Pulmonary artery endothelial cell (primary cell): ENCODE results near the gene LRRC27. TPM values are rescaled to one million over a fixed set of nuclear protein-coding genes. Genes with fewer than 3 reads are reported as not detected.

Experiments used
- DNase-seq: peaks from one replicate; pipeline ENCODE4 v3.0.0-alpha.2; 2011; ENCODE audit warnings: low read depth, low spot score
- total RNA-seq: library from RNA; depleted of rRNA; stranded (reverse); fragments of >200 nt; gene quantifications from 2 replicates; pipeline ENCODE4 v1.2.3, GENCODE V29; 2014

Gene LRRC27
- total RNA-seq, 1 donor from 2014 or later, result 9.3 TPM

DNA sequence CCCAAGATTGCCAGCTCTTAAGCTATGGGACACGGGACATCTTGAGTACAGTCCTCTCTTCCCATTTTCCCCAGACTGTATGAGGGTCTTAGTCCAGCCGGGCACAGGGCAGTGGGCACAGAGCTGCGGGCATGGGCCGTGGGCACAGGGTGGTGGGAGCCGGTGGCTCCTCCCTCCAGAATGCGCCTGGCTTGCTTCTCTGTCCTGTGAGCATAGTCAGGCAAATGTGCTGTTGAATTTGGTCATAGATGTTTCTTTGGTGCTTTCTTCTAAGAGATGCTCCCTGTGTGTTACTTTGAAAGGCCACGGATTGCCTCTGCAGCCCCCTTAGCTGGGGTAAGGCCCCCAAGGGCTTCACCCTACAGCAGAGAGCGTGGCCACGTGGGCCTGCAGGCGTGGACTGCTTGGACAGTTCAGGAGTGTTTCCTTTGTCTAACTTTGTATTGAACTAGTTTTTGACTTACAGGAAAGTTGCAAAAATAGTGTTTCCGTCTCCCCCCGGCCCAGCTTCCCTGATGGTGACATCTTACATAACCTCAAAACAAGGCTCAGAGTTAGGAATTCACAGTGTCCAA lies 24.7 kb downstream of the LRRC27 start:
- DNase-seq, result no peak

DNA sequence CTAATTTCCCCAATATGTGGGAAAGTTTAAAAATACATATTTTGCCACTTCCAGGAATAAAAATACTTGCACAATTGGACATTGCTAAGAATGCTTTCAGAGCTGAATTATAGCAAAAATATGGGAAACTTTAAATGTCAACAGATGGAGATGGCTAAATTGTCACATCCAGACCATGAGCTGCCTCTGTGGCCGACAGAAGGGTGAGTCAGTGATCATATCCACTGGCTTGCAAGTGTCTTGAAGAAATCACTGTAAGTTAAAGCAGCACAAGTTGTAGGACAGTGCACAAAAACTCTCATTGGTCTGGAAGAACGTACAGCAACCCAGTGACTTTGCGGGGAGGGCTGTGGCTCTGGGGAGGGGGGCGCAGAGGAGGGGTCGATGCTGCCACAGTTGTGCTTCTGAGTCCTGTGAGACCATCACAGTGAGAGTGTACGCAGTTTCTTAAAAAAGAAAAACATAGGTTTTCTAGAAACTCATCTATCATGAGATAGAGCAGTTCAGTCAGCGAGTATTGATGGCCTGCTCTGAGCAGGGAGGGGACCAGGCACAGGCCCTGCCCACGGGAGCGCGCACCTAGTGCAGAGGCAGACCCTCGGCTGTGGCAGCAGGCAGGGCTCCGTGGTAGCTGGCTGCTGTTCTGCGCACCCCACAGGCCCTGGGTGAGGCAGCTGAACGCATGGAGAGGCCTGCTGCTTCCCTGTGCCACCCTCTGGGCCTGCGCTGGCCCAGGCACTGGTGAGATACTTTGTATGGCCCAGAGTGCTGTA lies 25.5 kb downstream of the LRRC27 start:
- no peak for DNase-seq

DNA sequence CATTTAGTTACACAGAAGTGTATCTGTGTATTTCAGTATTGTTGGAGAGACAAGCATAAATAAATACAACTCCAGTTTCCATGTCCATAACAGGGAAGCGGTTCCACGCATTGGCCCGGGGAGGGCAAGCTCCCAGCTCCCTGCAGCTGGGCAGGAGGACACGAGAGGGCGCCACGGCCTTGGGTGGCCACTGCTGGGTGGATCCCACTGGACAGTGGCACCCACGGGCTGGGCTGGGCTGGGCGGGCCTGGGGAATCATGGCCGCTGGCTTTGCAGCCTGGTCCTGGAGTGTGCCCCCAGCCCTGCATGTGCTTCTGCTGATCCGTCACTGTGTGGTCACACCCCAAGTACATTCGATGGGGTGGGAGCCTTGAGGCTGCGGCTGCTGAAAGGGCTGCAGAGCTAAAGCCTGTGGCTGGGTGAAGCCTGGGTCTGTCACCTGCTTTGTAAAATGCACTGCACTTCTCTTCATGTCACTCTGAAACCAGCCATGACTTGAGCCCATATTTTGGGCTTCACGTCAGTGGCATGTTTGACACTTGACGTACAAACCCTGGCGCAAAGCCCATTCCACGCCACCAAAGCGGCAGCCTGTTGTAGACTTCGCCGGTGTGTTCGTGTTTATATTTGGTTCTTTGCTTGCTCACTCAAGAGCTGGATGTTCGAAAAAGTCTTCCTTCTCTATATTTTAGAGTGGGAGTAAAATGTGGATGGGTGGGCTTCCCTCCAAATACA lies 27.5 kb downstream of the LRRC27 start:
- DNase-seq, result no peak

GRCh38 chr10:132360766-132361447 lies 28.9 kb downstream of the LRRC27 start:
- no peak for DNase-seq

DNA sequence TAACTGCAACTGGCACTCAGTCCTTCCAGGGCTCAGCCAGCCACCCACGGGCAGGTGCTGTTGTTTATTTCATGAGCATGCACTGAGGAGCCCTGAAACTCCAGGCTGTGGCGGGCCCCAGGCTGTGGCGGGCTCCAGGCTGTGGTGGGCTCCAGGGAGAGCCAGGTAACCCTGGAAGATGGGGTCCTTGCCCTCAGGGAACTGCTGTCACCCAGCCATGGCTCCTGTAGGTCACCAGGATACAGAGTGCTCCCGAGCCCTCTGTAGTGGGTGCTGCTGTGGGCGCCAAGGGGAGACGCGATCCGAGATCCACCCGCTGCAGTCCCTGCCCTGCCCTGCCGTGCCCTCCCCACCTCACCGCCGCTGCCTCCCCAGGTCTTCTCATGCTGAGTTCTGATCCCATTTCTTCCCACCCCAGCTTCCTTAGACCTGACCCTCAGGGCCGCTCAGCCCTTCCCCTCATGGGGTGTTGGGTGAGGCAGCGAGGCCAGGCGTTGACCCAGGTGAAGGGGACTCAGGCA lies 29.6 kb downstream of the LRRC27 start:
- no peak for DNase-seq

DNA sequence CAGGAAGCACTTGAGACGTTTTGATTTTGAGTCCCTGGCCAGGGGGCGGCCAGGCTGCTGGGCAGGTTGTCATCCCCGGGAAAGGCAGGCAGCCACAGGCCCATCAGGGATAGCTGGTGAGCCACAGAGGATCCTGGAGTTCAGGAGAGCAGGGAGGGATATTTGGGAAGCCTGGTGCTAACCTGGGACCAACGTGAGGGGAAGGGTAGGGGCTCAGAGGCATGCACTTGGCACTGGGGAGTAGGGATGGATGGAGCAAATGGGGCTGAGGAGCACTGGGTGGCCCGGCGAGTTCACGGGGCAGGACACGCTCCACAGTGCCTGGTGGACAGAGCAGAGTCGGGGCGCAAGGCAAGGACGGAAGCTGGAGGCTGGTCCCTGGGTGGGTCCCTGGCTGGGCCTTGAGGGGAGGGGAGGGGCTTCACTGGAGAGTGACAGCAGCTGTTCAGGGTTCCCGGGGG lies 30.2 kb downstream of the LRRC27 start:
- no peak for DNase-seq

DNA sequence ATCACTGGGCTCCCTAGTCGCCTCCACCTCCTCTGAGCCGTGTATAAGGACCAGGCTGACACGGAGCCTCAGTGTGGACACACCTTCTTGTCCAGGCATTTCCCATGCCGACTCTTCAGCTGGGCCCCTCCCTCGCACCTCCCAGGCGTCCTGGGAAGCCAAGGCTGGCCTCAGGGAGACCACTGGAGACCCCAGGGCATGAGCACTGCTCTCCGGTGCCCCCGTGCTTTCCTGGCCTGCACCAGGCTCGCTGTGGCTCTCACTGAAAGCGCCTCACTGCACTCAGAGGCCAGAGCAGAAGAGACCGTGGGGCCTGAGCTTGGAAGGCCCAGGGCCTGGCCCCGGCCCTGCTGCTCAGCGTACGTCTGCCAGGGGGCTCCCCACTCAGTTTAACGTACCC lies 31.4 kb downstream of the LRRC27 start:
- DNase-seq, result no peak

DNA sequence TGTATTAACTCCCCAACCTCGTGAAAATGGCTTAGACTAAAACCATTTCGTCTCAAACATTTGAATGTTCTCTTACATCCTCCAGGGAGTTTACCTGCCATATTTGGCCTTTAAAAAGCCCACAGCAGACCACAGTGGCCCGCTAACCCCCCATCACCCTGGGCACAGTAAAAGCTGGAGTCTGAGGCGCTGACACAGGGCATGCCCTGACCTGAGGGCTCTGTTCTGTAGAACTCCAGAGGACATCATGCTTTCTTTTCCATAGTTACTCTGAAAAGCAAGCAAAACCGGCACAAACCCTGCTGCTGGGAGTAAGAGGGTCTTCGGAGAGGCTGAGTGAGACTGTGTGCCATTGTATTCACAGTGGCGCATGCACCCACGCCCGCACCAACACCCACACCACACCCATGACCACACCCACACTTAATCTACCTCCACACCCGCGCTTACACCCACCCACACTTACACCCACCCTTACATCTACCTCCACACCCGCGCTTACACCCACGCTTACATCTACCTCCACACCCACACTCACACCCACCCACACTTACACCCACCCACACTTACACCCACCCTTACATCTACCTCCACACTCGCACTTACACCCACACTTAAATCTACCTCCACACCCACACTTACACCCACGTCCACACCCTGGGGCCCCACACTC lies 32.1 kb downstream of the LRRC27 start:
- peak; percentile 49 for DNase-seq

DNA sequence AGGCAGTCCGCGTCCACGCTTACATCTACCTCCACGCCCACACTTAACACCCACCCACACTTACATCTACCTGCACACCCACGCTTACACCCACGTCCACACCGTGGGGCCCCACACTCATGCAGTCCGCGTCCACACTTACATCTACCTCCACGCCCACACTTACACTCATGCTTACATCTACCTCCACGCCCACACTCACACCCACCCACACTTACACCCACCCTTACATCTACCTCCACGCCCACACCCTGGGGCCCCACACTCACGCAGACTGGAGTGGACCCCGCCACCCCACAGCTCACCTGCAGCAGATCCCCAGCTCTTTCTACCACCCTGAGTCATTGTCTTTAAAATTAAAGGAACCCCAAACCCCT lies 32.6 kb downstream of the LRRC27 start:
- peak; percentile 13 for DNase-seq

DNA sequence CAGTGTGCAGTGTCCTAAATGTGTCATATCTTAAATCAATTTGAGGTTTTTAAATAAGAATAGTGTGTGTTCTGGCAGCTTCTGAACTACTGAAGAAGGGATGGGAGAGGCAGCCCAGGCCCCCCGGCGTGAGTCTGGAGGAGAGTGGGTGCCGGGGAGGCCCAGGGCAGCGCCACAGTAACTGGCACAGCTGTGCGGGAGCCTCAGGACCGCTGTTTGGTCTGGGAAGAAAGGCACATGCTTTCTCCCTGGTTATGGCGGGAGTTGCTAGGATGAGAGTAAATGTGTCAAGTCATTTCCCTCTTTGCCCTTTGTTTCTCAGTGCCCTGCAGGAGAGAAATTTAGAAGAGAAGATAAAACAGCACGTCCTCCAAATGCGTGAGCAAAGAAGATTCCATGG lies 33.1 kb downstream of the LRRC27 start:
- no peak for DNase-seq

DNA sequence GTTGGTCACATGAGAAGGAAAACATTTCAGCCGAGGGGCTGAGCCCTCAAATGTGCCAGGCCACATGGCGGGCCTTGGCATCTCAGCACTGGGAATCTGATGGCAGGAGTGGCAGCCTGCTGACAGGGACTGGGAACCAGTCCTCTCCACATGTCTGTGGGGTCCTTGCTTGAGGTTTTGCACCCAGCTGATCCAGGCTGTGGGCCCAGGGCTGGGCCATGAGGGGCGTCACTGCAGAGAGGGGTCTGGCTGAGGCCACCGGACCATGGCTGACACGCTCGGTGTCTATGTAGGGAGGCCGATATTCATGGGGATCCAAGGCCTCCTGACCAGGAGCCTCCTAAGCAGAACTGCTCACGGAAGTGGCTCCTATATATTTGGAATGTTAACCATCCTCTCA lies 34.0 kb downstream of the LRRC27 start:
- DNase-seq, result no peak

DNA sequence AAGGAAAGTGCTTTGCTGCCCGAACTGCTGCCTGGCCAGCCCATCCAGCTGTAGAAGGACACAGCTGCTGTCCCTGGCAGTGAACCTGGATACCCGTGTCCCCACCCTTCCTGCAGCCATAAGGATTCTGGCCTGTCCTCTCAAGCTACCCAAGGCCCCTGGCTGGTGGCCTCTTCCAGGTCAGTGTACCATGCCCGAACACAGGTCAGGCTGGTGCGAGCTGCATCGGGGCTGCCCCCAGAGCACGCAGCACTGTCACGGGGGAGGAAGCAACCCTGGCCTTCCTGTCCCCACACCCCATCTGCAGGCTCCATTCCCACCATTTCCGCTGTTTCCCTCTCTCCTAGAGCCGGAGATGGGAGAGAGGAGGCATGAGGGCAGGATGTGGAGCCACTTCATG lies 34.5 kb downstream of the LRRC27 start:
- no peak for DNase-seq

GRCh38 chr10:132368391-132368790 lies 36.4 kb downstream of the LRRC27 start:
- no peak for DNase-seq

DNA sequence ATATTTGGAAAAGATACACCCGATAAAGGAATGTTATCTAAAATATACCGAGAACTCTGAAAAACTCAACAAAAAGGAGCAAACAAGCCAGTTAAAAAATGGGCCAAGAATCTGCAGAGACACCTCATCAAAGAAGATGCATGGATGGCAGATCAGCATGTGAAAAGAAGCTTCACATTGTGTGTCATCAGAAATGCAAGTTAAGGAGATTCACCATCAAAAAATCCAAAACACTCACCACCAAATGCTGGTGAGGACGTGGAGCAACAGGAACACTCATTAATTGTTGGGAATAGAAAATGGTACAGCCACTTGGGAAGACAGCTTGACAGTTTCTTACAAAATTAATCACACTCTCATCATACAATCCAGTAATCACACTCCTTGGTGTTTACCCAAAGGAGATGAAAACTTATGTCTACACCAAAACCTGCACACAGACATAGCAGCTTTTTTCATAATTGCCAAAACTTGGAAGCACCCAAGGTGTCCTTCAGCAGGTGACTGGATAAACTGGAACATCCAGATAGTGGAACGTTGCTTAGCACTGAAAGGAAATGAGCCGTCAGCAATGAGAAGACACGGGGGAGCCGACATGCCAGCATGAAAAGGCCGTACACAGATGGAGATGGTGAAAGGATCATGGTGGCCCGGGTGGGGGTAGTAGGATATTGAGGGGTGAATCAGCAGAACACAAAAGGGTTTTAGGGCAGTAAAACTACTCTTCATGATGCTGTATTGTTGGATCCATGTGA lies 37.1 kb downstream of the LRRC27 start:
- DNase-seq, result no peak

GRCh38 chr10:132369636-132370185 lies 37.7 kb downstream of the LRRC27 start:
- no peak for DNase-seq

DNA sequence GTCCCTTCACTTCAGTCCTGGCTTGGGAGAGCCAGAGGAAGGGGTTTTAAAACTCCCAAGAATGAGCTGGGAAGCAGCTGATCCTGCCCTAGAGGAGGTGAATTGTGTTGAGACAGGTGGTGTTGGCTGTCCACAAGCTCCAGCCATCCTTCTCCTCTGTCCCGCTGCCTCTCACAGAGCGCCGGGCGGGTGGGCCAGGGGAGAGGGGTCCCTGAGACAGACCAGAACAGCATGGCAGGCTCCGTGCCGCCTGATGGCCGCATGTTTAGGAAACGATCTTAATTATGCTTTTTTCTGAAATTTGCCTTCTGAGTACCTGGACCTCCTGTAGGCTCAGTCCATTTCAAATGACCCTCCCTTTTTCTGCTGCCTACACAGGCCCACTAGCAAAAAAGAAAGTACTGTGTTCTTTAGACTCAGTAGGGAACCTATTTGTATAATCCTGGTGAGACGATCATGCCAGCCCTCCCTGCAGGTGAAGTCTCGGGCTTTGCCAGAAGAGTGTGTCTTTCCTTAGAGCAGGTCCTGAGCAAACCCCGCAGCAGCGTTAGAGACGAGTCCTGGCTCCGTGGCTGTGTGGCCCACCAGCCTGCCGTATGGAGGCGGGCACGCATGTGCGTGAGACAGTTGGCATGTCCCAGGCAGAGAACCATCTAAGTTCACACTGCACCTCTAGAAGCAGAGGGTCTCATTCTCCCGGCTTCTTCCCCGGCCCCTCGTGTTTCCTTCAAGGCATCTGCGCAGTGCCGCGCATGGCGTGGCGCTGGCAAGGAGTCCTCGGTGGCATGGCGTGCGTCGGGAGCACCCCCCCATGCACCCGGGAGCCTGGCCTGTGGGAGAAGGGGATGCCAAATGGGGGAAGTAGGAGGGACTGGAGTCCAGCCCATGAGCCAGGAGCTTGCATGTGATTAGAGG lies 38.7 kb downstream of the LRRC27 start:
- DNase-seq, result no peak

DNA sequence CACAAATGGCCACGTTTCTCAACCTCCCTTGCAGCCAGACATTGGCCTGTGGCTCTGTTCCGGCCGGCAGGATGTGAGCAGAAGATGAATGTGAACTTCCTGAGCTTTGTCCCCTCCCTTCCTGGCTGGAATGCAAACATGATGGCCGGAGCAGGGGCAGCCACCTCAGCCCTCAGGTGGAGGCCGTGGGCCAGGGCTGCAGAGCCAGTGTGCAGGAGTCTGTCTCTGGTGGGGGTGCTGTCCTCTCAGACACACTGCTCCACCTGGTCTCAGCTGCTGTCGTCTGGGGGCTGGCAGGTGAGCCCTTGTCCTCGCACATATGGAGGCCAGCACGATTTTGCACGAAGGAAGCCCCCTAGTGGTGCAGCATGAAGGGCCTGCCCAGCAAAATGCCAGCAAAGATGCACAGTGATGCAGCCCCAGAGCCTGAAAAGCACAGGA lies 39.7 kb downstream of the LRRC27 start:
- DNase-seq, result no peak

DNA sequence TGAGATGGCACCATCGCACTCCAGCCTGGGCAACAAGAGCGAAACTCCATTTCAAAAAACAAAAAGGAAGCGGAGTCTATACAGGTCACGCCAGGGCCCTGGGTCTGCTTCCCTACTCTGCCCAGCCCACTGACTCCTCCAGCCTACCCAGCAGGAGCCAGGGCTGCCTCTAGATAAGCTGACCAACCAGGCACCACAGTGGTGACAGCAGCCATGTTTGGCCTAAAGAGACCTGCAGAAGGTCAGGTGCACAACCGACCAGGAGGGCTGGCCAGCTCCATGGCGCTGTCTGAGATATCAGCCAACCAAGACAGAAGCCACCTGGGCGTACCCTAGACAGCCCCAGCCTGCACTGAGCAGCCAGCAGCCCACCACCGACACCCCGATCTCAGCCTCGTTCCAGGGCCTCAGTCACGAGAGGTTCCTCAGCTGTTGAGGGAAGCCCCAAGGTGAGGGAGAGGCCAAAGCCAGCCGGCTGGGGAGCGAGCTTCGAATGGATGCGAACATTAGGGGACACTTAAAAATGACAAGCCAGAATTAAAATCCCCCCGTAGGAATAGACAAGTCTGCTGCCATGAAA lies 40.6 kb downstream of the LRRC27 start:
- no peak for DNase-seq
